Endothelial cell of hepatic sinusoid (primary cell): Measurements from ENCODE around the gene TRAFD1.

Source experiments
- in situ Hi-C: cut with HindIII; loops from 2 replicates; pipeline ENCODE4 v1.10.0; 2017; ENCODE audit warnings: low sequenced_read_pairs

Gene TRAFD1

DNA sequence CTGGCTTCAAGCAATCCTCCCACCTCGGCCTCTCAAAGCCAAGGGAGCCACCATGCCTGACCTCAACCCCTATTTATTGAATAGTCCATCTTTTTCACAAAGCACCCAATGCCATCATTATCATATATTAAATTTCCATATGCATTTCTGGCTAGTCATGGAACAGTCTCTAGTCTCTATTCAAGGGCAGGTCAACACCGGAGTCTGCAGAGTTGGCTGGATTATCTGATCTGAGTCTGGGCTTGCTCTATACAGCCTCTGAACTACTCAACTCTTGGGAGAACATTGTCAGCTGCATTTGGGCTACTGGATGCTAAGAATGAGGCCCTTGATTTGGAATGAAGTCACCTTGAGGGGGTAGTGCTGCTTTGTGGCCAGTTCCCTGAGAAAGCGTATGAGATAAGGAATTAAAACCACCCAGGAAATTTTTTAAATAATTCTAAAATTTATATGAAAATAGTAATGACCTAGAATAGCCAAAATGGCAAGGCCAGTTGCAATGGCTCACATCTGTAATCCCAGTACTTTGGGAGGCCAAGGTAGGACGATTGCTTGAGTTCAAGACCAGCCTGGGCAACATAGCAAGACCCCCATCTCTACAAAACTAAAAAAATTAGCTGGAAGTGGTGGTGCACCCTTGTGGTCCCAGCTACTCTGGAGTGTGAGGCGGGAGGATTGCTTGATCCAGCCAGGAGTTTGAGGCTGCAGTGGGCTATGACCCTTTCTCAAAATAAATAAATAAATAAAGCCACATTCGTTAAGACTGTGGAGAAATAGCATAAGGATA lies 9.9 kb upstream of the TRAFD1 start:
- in situ Hi-C loops: no loop called here

DNA sequence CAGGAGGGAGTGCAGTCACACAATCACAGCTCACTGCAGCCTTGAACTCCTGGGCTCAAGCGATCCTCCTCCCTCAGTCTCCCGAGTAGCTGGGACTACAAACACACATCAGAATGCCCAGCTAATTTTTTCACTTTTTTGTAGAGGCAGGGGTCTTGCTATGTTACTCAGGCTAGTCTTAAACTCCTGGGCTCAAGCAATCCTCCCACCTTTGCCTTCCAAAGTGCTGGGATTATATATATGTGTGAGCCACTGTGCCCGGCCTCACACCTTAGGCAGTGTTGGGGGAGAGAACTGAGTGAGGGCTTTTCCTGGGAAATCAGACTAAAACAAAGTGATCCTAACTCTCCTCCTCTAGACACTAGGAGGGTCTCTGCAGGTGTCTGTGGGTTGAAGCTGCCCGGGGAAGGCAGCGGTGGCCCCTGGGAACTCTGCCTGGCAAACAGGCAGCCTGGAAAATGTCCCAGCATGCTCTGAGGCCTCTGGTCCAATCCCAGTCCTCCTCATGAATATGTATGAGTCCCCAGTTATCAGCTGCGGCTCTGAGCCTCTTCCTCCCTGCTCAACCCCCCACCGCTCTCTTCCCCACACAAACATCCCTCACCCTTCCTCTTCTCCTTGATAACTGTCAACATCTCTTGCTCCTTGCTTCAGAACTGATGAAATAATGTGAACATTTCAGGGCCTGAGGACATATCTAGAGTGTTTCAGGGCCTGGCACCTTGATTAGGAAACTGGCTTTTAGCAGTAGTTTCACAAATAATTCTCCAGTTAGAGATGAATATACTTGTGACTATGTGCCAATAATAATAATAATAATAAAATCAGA lies 8.9 kb upstream of the TRAFD1 start:
- in situ Hi-C loops: no loop called here

DNA sequence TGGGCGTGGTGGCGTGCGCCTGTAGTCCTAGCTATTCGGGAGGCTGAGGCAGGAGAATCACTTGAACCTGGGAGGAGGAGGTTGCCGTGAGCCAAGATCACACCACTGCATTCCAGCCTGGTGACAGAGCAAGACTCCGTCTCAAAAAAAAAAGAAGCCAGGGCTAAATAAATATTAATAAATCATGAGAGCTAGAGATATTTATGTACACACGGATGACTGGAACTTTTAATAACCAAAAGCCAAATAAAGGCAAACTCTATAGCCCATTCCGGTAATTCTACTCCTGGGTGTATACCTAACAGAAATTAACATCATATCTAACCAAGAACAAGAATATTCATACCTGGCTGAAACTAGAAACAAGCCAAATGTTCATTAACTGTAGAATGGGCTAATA lies 7.7 kb upstream of the TRAFD1 start:
- in situ Hi-C loops: no loop called here

DNA sequence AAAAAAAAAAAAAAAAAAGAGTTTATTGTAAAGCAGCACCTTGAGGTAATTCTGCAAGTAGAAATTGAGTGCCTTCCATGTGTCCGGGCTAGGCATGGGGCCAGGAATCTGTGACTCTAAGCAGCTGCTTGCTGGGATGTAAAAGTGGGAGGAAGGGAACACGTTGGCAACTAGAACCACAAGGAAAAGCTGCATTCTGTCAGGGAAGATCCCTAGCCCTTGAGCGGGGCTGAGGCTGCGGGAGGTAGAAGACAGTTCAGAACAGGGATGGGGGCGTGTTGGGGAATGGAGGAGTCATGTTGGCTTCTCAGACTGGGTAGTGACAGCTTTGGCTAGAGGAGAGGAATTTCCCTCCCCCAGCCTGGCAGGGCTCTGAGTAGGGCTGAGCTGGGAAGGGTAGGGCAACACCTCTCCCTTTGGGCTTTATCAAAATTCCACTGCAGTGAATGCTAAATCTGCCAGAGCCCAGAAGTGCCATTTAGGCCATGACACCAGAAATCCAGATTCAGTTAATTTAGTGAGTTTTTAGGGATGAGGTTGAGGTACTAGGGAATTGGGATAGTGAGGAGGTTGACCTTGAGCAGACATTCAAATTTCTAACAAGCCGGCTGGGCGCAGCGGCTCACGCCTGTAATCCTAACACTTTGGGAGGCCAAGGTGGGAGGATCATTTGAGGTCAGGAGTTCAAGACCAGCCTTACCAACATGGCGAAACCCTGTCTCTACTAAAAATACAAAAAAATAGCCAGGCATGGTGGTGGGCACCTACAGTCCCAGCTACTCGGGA lies 3.4 kb upstream of the TRAFD1 start:
- in situ Hi-C loops: no loop called here

DNA sequence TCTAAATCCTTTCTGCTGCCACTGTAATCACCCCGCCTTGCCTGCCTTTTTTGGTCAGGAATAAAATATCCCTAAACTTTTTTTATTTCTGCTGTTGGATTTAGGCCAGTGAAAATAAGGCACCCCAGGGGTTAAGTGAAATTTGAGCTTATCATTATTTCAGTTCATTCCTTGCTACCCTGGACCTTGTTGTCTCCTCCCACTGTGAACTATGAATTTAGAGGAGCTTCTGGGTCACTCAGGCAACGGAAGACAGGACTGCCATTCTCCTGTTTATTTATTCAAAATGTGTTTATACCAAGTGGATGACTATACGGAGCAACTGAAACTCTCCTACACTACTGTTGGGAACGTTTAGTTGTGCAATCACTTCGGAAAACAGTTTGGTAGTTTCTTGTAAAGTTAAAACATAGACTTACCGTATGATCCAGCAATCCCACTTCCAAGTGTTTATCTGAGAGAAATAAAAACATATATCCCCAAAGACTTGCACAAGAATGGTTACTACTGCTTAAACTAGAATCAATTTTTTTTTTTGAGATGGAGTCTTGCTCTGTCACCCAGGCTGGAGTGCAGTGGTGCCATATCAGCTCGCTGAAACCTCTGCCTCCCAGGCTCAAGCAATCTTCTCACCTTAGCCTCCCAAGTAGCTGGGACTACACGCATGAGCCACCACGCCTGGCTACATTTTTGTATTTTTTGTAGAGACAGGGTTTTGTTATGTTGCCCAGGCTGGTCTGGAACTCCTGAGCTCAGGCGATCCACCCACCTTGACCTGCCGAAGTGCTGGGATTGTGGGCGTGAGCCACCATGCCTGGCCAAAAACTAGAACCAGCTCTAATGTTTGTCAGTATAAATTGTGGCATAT lies 2.3 kb upstream of the TRAFD1 start:
- in situ Hi-C loops: no loop called here

DNA sequence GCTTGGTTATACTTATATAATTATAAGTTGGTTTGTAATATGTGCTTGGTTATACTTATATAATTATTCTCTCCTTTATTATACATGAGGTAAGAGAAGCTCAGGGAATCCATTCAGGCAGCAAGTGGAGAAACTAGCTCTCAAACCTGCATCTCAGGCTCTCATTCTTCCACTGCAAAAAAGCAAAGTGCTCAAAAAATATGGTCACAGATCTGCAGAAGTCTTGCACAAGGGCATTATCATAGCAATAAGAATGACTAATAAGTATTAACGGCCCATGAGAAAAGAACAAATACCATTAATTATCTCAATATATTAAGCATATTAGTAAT lies 476 bp upstream of the TRAFD1 start:
- in situ Hi-C loops: no loop called here

DNA sequence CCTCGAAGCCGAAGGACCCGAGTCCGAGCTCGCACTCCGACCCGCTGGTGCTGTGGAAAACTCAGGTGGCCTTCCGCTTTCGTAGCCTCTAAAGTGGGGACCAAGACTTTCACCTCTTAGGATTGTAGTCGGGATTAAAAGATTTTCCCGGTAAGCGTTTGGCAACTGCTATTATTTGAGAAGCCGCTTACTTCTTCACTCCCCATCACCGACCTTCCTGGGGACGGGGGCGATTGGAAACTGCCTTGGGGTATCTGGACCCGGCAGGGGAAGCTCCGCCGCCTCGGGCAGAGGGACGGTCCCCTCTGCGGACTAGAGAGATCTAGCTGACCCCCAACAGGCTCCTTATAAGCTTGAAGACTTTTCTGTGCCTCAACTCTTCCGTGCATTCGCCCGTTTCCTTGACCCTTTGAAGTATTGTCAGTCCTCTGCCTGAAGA lies 659 bp downstream of the TRAFD1 start:
- in situ Hi-C loops: no loop called here

DNA sequence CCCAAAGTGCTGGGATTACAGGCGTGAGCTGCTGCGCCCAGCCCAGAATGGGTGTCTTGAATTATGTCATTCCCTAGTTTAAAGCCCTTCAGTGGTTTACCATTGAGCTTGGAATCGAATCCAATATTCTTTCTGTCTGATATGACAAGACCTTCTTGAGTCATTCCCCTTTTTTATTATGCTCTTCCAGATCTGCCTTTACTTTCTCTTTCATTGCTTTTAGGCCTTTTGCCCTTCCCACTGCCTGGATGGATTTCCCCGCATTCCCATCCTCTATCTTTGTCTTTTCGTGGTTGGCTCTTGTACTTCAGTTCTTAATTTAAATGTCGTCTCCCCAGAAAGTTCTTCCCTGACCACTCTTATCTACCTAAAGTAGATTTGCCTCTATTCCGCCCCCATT lies 1.6 kb downstream of the TRAFD1 start:
- in situ Hi-C loops: no loop called here

DNA sequence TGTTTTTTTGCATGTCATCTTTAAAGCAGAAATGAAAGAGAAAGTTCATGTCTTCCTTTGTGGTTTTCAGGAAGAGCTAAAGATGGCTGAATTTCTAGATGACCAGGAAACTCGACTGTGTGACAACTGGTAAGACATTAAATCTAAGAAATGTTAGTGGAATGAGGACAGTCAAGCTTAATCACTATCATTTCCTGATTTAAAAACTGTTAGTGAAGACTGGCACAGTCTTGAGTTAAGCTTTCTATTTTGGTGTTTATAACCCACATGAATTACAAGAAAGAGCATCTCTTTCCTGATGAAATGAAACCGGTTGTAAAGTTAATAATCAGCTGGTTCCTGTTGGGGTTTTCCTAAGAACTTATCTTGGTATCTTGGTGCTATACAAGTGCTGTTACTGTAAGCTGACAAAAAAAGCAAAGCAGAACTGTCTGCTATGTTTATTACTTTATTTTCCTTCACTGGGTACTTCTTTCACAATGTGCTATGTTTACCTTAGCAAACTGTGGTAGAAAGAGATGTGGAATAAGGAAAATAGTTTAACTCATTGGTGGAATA lies 5.2 kb downstream of the TRAFD1 start:
- in situ Hi-C loops: no loop called here

DNA sequence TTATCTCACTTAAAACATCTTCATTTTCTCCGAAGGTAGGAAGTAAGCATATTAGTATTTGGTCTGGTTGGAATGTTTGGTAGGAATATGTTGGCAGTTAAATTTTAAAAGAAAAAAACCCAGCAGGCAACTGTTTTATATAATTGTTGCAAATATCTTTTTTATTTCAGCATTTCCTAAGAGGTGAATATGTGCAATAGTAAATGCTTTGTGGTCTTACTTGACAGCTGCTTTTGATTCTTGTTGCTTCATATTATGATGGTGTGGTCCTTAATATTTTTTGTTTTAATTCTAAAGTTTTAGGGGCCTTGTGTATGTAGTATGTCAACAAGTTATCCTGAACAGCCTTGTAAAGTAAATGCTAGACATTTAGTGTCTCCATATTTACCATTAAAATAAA lies 6.3 kb downstream of the TRAFD1 start:
- in situ Hi-C loops: no loop called here

DNA sequence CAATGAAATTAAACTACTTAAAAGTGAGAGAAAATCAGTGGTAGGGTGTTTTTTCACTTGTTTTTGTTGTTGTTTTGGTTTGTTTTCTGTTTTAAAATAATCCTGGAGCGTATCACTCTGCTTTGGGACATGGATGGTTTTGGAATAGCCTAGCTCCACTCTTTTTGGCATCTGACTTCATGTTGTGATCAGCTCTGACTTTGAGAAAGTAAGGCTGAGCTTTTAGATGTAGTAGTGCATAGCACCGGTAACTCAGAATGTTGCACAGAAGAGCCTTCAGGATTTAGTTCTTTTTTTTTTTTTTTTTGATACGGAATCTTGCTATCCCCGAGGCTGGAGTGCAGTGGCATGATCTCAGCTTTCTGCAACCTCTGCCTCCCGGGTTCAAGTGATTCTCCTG lies 8.1 kb downstream of the TRAFD1 start:
- in situ Hi-C loops: no loop called here

DNA sequence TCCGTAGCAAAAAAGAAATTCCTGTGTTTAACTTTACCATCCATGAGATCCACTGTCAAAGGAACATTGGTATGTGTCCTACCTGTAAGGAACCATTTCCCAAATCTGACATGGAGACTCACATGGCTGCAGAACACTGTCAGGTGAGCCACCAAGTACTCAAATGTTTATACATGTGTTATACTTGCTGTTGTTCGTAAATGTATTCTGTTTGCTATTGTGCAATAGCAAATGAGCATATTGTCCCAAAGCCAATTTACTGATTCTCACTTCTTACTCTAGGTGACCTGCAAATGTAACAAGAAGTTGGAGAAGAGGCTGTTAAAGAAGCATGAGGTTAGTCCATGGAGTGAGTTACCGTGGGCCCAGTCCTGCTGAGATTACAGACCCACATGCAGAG lies 9.4 kb downstream of the TRAFD1 start:
- in situ Hi-C loops: no loop called here

DNA sequence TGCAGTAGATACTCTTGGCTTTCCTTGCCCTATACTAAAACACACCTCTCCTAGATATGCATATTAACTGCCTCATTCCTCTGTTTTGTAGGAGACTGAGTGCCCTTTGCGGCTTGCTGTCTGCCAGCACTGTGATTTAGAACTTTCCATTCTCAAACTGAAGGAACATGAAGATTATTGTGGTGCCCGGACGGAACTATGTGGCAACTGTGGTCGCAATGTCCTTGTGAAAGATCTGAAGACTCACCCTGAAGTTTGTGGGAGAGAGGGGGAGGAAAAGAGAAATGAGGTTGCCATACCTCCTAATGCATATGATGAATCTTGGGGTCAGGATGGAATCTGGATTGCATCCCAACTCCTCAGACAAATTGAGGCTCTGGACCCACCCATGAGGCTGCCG lies 15.4 kb downstream of the TRAFD1 start:
- in situ Hi-C loops: loop anchor here (5.0 kb wide), 1 partner anchor 47 kb away; no protein-coding TSS in a partner anchor

DNA sequence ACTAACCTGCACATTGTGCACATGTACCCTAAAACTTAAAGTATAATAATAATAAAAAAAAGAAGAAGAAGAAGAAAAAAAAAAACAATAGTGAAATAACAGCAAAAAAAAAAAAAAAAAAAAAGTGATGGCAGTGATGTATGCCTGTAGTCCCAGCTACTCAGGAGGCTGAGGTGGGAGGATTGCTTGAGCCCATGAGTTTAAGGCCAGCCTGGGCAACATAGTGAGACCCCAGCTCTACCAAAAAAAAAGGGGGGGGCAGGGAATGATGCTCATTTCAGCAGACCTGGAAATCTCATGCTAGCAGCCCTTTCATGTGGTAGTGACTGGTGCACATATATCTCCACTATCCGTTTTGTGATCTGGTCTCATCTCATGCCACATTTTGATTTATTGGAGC lies 20.8 kb downstream of the TRAFD1 start:
- in situ Hi-C loops: no loop called here

DNA sequence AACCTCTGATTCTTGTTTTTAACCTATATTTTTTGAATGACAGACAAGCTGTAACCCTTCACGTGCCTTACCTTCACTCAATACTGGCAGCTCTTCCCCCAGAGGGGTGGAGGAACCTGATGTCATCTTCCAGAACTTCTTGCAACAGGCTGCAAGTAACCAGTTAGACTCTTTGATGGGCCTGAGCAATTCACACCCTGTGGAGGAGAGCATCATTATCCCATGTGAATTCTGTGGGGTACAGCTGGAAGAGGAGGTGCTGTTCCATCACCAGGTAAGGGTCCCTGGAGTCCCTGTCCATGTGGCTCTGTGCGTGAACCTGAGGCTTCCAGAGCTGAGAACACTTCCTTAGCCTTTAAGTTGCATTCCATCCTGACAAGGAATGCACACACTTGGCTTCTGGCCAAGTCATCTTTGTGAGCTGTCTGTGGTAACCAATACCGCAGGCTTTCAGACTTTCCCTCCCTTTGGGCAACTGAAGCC lies 22.7 kb downstream of the TRAFD1 start:
- in situ Hi-C loops: no loop called here

DNA sequence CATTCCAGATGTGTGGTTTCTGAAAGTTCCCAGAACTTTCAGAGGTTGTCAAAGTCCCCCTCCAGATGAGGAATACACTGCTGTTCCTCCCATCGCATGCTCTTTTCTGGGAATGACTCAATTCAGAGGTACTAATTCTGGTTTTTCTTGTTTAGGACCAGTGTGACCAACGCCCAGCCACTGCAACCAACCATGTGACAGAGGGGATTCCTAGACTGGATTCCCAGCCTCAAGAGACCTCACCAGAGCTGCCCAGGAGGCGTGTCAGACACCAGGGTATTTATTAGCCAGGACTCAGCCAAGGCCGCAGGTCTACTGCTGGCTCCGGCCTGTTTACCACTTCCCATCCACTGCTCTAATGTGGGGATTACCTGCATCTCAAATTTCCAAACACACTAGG lies 24.2 kb downstream of the TRAFD1 start:
- in situ Hi-C loops: no loop called here

DNA sequence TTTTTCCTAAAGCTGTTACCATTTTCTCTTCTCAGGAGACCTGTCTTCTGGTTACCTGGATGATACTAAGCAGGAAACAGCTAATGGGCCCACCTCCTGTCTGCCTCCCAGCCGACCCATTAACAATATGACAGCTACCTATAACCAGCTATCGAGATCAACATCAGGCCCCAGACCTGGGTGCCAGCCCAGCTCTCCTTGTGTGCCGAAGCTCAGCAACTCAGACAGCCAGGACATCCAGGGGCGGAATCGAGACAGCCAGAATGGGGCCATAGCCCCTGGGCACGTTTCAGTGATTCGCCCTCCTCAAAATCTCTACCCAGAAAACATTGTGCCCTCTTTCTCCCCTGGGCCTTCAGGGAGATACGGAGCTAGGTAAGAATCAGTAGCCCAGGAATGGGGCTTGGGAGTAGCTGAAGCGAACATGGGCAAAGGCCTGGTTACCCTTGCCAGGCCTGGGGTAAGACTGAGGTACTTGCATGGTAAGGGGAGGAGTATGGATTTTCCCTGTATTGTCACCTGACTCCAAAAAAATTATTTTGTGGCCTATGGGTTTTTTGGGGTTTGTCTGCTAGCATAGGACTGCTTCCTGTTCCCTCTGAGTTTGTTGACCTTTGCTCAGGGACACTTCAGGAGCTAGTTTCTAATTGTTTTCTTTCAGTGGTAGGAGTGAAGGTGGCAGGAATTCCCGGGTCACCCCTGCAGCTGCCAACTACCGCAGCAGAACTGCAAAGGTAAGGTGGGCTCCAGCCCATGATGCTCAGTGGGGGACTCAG lies 26.6 kb downstream of the TRAFD1 start:
- in situ Hi-C loops: no loop called here

DNA sequence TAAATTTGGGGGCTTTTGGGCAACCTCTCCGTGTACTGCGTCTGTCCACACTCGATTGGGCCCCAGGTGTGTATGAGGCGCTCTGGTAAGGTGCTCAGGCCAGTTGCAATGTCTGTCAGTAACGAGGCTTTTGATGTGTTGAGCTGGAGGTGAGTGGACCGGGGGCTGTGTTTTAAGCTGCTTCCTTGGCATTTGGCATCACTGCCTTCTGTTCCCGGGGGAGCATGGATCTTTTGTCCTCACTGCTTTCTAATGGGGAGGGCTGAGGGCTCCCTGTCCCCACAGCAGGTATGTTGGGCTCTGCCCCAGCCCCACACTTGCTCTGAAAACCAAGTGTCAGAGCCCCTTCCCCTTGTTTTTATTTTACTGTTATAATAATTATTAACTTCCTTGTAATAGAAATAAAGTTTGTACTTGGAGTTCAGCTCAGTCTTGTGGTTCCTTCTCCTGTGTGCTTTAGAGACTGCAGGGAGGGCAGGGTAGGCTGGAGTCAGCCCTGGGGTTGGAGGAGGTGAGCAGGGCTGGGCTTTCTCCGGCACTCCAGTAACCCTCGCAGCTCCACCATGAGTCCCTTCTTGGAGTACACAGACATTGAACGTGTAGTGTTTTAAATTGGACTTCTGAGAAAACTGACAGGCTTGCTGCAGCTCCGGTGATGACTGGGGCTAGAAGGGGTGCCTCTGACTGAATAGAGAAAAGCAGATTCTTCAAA lies 28.0 kb downstream of the TRAFD1 start:
- in situ Hi-C loops: no loop called here

DNA sequence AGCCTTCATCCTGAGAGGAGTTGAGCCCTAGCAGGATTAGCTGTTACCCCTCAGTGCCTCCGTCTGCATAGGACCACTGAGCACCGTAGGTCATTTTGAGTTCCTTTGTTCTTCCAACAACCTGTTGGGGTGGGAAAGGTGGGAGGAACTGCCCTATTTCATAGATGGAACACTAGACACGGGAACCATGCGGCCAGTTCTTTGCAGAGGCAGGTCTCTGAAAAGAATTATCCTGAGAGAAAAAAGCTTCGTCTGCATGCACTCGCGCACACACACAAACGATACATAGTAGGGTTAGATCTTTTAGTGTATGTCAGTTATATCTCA lies 28.5 kb downstream of the TRAFD1 start:
- in situ Hi-C loops: no loop called here
